C4-2B (cell line): ENCODE data around the gene ADCY9.

Experiments used
- CTCF ChIP-seq: fragments of 450-650 bp; conservative IDR thresholded peaks from 2 replicates; pipeline ENCODE4 v1.5.1; 2017; ENCODE audit warnings: mild to moderate bottlenecking
- ZFX ChIP-seq: fragments of 450-650 bp; IDR thresholded peaks from 2 replicates; pipeline ENCODE4 v1.6.1; 2017

GRCh38 chr16:4038448-4038847 is 77.8 kb downstream of the ADCY9 start:
- TF ChIP-seq CTCF, result no peak
- no peak for TF ChIP-seq ZFX
